Glomerular visceral epithelial cell (primary cell): ENCODE measurements around the gene ATIC.

ENCODE experiments used
- DNase-seq: peaks from one replicate; pipeline ENCODE4 v3.0.0-alpha.2; 2016; ENCODE audit errors: extremely low spot score

ATIC gene

DNA sequence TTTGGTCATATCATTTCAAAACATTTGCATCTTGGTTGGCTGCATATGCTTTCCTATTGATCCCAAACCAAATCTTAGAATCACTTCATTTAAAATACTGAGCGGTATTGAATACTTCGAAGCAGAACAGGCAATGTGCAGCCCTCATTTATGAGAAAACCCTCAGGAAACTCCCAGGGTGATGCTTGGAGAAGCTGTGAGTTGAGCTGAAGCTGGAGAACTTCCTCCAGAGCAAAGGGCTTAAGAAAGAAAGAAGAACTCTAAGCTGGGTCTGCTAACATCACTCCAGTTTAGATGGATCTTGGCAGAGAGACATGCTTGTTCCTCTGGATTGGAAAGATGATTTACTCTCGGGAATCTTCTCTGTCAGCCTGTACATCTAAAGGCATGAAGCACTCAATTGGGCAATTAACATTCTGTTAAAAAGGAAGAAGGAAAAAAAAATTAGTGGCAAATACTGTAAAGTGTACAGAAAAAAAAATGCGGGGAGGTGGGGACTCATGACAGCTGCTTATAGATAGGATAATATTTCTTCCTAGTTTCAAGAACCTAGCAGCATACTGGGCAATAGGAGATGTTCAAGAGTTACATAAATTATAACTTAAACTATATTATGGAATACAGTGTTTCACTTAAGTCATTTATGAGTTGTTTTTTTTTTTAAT is 49.5 kb downstream of the ATIC start:
- no peak for DNase-seq

DNA sequence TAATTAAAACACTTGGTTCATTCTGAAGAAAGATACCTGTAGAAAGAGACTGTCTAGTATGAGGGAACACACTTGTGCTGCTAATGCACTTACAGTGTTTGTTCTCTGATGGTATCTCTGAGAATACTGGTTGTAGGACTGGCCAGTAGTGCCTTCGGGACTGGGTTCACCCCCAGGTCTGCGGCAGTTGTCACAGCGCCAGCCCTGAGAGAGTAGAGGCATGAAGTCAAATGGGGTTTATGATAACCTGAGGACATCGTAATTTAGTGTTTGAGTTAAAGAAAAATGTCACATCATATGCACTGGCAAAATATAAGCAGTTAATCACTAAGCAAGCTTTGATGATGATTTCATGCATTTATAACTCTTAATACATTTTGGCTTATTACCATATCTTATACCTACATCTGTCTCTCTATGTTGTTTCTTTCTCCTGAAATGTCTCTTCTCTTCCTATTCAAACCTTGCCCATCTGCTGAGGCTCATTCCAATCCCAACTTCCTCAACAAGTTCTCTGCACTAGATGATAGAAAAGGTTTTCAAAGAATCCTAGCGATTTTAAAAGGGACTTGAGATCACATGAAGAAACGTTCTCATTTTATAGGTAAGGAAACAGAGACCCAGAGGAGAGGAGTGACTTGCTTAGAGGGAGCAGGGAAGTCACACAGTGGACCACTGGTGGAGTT is 50.2 kb downstream of the ATIC start:
- no peak for DNase-seq

DNA sequence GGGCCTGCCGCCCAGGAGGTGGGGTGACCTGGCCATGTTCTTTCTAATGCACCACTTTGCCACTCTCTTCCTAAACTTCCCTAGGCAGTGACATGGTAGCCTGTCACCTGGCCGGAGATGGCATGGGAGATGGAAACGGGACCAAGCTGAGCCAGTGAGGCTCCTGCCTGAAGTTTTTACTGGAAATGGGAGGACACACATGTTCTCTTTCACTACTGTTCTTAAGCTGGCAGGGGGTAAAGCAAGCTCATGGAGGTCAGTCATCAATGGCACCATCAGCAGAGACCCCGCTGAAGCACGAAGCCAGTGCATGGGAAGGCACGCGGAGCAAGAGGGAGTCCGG is 50.7 kb downstream of the ATIC start:
- DNase-seq = no peak

DNA sequence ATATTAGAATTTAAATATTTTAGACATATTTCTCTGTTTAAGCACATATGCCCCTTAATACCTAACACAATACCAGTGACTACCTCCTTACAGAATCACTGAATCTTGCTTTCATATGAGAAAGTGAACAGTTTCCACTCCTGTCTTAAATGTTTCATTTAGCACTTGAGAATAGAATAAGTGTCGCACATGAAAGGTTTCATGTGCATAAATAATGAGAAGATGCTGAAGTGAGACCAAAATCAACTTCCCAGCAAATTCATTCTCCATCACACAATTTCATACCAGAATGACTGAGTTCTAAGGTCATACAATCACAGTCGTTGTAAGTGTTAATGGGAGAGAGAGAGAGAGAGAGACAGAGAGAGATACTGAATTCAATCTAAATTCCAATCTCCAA is 51.2 kb downstream of the ATIC start:
- no peak for DNase-seq

DNA sequence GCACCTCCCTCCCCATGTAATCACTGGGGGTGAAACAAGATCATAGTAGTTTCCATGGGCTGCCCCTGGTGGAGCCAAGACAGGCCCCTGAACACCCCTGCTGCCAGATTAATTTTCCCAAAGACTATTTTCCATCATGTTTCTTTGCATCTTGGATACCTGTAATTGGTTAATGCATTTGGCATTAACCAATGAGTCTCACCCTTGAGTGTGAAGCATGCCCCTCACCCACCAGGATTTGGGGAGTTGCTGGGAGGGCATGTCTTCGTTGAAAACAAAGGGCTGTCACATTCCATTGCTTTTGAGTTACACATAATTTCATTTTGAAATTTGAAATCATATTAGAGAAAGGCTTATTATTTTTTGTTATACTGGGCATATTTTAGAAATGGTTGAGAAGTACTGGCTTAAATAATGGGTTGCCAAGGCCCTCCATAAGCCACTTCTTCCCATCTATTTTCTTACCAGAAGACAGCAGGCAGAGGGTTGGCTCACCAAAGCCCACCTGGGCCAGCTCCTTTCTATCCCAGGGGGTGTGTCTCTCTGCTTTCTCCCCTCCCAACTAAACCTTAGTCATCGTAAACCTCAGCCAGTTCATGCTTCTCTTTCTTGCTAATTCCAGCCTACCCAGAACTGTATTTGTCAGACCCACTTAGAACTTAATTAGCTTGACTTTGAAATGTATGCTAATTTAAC is 51.8 kb downstream of the ATIC start:
- DNase-seq = no peak

DNA sequence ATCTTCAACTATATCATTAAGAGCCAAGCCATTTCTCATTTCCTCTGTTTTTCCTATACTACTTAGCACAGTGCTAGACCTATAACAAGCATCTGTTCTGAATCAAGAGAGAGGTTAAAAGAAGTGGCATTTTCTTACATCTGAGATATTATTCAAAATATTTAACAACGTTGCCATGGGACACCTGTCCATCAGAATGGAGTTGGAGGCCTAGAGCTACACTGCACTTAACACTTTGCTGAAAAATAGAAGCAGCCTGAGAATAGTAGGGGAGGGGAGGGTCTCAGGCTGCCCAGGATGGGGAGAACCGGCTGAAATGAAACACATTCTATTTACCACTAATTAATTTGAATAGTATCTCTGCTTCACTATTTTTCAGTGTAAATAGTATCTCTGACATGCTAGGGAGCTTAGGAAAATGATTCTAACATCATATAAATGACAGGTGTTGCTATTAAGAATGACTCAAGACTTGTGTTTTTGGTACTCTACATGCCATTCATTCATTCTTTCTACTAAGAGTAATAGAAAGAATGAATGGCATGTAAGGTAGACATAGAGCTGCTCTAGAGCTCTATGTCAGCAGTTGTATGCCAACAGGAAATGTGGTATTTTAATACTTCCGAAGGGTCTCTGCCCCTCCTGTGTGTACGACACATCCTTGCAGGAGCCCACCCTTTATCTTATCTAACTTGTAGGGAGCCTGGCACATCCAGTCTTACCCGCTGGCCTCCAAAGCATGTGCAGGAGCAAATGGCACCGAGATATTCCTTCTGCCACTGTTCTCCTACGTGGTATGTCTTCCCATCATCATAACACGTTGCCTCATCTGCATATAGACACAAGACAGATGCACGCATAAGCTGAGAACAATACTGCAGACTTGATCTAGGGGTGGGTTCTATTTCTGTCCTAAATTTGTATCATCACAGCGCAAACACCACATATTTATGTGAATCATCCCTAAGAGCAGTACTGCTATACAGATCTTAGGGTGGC is 52.6 kb downstream of the ATIC start:
- DNase-seq = no peak

DNA sequence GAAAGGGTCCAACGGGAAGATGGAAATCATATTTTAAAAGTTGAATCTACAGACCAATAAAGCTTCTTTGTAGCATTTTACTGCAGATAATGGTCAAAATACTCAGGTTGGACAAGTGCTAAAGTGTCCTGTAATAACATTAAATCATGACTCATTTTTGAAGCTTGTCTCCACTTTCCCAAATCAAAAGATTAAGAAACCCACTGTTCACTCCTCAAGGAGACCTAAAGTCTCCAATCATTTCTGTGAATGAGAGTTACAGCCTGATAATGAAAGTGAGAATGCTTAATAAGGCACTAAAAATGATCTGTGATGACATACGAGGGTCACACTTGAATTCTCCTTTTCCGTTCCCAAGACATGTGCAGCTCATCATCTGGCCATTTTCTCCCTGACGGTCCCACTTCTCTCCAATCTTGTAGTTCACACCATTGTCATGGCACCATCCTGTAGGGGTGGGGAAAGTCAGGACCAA is 53.4 kb downstream of the ATIC start:
- DNase-seq = no peak

DNA sequence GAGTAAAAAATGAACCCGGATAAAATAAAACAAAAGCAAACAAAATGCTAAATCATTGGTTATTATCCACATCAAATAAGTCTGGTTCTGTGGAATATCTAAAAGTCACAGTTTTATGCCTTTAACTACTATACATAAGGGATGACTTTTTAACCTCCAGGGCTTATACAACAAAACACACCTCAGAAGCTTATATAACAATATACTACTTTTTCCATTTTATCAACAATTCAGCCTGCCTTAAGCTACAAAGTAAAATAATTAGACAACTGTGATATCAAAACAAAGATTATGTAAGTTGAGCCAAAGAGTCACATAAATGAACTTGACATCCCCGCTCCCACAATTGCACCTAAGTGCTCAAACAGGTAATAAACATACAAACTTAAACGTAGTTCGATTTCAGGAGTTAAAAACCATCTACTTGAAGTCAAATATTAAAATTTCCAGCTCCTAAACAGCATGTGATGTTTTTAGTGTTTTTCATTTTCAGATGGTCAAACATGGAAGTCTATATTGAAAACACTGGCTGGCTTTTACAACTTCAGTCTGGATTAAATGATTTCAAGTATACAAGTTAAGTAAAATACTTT is 54.7 kb downstream of the ATIC start:
- no peak for DNase-seq

DNA sequence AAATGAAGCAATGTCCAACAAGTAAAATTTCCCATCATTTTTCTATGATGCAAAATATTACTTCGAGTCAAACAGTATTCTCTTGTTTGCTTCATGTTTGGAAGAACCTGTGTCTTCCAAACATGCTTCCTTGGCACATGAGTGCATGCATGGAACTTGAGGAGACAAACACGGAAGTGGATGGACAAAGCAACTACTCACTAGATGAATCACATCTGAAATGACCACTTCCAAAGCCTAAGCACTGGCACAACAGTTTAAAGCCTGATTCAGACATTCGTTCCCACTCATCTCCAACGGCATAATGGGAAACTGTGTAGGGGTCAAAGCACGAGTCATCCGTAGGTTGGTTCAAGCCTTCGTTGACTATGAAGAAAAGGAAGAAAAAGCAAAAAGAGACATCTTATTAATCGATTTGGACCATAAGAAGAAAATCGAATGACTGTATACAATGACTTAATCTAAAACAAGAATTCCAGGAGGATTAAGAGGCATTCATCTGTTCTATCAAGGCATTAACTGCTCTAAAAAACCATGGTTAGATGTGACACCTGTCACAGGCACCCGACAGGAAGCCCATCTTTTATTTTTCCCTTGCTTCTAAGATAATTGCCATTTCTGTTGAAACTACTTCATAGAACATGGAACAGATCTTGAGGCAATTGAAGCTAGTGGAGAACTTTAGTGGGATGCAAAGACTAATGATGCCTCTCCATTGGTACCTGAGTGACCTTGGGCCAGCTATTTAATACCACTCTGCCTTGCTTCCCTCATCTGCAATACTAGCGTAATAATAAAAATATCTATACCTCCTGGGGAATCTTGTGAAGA is 56.0 kb downstream of the ATIC start:
- no peak for DNase-seq

DNA sequence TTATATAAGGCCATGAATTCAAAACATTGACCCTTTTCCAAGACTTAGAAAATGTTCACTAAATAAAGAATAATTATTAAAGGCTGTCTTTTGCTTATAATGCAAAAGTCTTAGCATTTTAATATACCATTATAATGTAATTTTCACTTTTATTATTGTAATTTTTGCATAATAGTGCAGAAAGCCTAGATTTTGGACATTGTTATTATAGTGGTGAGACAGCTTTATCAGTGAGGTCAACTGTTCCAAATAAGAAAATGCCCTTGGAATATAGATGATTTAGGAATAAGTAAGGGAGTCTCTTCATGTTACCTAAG is 56.6 kb downstream of the ATIC start:
- DNase-seq = no peak

DNA sequence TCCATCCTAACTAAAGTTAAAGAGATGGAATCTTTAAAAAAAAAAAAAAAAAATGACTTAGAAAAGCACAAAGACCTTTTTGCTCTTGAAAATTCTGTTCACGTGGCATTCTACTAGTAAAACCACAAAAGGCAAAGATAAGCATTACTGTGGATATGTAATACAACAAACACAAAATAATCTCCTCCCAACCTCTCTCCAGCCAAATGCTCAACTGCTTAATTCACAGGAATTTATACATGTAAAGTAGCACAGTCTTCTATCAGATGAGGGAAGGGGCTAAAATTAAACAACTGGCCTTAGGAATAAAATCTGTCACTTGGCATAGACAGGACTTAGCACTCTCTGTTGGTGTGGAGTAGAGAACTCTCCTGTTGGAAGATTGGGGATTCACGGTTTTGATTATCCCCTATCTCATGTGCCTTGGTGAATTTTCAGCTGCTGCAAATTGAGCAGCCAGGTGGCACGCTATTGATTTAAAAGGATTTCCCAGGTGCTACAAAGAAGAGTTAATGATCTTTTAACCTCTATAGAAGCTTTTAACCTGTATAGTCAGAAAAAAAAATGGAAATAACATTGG is 57.4 kb downstream of the ATIC start:
- no peak for DNase-seq

DNA sequence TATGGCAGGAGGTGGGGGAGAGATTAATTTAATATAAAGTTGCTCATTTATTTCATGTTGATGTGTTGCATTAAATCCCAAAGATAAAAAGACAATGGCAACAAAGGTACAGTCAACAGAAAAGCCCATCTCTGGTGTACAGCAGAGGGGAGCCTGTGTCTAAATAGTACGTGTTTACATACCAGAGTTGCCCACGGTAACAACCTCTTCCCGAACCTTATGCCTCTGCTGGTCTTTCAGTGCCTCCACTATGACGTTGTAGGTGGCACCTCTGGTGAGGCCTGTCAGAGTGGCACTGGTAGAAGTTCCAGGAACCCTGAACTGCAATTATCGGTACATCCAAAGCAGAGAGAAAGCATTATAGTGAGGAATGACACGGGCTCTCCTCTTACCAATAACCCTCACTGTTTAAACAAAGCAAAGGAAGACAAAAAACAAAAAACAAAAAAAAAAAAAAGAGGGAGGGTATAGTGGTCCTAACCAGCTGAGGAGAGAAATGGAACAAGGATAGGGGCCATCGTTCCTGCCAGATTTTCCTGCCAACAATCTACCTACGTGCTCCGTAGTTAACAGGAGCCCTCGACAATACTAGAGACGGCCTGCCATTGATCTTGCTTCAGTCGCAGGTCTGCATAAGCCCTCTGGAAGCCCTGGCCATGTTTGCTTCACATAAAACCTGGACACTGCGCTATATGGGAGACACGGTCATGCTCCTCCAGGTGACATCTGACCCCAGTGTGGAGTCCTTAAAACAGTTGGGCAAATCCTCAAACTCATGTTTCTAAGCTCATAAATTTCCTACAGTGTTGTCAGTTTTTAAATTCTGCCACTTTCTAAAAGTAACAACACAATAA is 58.5 kb downstream of the ATIC start:
- DNase-seq = no peak

DNA sequence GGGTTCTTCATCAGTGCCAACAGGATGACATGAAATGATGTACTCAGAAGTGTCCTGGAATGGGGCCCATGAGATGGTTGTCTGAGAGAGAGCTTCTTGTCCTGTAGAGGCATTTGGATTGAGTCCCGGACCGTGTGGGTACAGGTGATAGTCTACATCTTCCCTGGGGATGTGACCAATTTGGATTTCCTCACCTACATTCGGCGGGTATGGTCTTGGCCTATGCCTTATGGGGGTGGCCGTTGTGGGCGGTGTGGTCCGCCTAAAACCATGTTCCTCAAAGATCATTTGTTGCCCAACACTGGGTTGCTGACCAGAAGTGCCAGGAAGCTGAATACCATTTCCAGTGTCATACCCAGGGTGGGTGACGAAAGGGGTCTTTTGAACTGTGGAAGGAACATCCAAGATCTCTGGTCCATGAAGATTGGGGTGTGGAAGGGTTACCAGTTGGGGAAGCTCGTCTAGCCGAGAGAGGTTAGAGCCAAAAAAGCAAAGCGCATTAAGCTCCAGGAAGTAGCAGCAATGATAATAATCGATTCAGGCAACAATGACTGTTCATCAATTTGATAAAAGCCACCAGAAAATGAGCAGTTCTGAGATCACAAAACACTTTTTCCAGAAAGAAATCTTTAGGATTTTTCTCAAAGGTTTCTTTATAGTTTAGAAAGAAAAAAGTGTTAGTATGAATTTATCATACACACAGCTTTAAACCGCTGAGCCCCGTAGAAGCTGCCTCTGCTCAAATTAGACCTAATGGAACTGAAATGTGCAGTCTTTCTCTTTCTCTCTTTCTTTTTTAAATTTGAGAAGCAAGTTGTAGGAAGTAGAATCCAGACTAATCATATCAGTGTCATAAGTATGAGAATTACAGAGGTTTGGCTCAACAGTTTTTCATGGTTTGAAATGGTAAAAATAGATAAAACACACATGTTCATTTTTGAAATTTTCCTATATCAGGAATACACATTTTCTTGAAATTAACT is 60.3 kb downstream of the ATIC start:
- DNase-seq = no peak

DNA sequence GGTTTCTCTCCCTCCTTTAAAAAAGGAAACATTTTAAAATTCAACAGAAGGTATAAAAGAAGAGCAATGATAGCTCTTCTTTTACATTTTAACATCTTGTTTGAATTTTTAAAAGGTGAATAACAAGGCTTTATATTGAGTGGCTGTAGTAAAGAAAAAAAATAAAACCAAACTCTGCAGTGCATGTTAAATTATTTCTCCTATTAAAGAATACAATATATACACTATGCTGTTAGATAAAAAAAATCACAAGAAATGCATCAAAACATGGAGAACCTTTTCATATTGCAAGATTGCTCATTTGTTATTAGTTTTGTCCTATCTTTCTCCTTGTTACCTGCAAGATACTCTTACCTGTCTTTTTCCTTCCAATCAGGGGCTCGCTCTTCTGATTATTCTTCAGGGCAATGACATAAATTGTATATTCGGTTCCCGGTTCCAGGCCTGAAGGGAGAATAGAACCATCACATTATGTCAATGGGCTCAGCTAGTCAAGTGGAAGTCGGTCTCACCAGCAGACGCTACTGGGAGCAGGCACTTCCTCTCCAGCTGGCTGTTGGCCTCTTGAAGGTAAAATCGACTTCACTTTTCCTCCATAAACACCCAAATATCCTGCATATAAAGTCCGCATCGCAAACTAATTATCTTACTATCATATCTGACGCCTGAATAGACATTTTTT is 61.2 kb downstream of the ATIC start:
- DNase-seq = no peak

DNA sequence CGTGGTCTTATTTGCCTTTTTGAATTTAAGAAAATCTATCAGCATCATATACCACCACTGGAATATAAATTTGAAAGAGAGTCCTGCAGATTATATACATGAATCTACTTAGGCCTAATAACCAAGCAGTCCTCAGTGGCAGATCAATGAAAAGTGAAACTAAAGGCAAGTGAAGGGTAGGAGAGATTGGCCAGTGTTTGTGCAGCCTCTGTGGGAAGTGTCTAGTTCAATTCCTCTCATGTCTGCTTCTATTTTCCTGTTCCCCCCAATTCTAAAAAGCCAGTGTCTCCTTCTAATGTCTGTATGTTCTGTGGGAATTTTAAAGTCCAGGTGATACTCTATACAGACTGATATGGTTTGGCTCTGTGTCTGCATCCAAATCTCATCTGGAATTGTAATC is 62.1 kb downstream of the ATIC start:
- no peak for DNase-seq

DNA sequence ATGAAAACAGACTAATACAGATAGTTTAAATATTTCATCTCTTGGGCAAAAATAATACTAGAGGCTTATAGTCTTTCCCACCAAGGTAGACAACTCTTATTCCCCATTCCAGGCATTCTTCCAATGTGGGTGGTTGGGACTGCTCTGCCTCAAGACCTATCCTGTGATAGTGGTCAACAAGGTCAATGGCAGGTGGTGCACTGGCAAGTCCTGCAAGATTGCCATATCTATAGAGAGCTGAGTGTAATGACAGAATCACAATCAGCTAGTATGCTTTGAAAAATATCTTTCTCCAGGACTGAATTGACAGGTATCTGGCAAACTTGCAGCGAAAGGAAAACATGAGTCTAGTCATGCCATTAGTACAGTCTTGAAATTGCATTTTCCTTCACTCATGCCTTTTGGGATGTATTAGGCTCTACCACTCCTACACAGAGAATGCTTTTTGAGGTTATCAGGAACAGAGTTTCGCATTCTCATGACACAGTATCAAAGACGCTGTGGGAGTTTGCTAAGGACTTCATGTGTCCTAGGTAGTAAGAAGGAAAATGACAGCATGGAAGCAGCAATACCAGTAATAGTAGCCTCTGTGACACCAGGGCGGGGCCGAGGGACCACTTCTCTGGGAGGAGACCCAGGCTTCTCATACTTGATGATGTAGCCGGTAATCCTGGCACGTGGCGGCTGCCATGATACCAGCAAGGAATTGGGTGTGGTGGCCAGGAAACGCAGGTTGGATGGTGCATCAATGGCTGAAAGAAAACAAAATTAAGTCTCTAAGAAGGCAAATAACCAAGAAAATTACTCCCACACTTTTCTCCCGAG is 63.0 kb downstream of the ATIC start:
- DNase-seq = no peak

DNA sequence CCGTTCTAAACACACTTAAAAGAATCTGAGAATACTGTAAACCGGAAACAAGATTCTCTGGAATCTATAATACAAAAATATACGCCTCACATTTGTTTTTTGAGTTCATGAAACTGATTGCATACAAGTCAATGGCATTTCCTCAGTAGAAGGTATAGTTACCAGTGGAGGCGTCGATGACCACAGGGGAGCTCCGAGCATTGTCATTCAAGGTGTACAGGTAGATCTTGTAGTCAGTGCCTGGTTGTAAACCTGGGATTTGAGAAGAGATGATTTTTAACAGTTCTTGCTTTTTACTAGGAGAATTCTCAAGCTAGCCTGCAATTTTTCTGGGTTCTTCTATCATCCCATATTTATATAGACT is 63.6 kb downstream of the ATIC start:
- no peak for DNase-seq
